Nephron progenitor cell (in vitro differentiated cells): ENCODE results near the gene SNCB.

Source experiments
- DNase-seq: peaks from one replicate; pipeline ENCODE4 v3.0.0; 2021
- H3K27ac Mint-ChIP-seq: 2 replicates; pipeline ENCODE4 v1.8.0; 2021; ENCODE audit warnings: mild to moderate bottlenecking, moderate library complexity, mixed read lengths
- H3K27me3 Mint-ChIP-seq: 2 replicates; pipeline ENCODE4 v1.8.0; 2021; ENCODE audit warnings: mild to moderate bottlenecking, low read depth, mixed read lengths; ENCODE audit not compliant: poor library complexity
- H3K36me3 Mint-ChIP-seq: 2 replicates; pipeline ENCODE4 v1.8.0; 2021; ENCODE audit warnings: low read depth, mixed read lengths
- H3K4me1 Mint-ChIP-seq: 2 replicates; pipeline ENCODE4 v1.8.0; 2021; ENCODE audit warnings: mixed read lengths
- H3K4me3 Mint-ChIP-seq: 2 replicates; pipeline ENCODE4 v1.8.0; 2021; ENCODE audit warnings: mild to moderate bottlenecking, moderate library complexity, mixed read lengths
- H3K9me3 Mint-ChIP-seq: 2 replicates; pipeline ENCODE4 v1.8.0; 2021; ENCODE audit warnings: mild to moderate bottlenecking, moderate library complexity, mixed read lengths
- TF ChIP-seq, protein P1 (sequence below): fragments of 200-600 bp; sonication (generic); IDR thresholded peaks from 2 replicates; pipeline ENCODE4 v1.5.0; 2021; ENCODE audit warnings: antibody characterized with exemption

The SNCB gene

DNA sequence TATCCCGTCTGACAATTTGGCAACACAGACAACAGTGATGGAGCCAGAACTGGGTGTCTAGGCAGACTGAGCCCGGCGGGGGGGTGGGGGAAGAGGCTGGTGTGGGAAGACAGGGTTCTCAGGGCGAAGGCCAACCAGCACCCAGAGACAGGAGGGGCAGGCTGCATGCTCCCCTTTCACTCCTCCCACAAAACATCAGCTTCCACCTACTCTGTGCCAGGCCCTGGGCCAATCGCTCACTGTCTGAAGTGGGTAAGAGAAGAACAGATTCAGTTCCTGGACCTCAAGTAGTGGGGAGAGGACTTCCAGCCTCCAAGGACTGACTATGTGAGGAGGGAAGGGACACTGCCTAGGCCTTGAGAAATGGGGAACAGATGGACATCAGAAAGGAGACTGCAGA is 2.8 kb downstream of the SNCB start:
- peaks cover 92% of the 10 kb centered on the region for H3K27me3 Mint-ChIP-seq
- DNase-seq, result no peak
- H3K36me3 Mint-ChIP-seq, result no peaks in the 10 kb centered on the region
- TF ChIP-seq, protein P1, sequence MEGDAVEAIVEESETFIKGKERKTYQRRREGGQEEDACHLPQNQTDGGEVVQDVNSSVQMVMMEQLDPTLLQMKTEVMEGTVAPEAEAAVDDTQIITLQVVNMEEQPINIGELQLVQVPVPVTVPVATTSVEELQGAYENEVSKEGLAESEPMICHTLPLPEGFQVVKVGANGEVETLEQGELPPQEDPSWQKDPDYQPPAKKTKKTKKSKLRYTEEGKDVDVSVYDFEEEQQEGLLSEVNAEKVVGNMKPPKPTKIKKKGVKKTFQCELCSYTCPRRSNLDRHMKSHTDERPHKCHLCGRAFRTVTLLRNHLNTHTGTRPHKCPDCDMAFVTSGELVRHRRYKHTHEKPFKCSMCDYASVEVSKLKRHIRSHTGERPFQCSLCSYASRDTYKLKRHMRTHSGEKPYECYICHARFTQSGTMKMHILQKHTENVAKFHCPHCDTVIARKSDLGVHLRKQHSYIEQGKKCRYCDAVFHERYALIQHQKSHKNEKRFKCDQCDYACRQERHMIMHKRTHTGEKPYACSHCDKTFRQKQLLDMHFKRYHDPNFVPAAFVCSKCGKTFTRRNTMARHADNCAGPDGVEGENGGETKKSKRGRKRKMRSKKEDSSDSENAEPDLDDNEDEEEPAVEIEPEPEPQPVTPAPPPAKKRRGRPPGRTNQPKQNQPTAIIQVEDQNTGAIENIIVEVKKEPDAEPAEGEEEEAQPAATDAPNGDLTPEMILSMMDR, result no peak
- no peak overlapping the region for H3K4me3 Mint-ChIP-seq
- H3K27ac Mint-ChIP-seq, result no peak overlapping the region
- H3K4me1 Mint-ChIP-seq, result peaks cover 19% of the 10 kb centered on the region
- no peaks in the 10 kb centered on the region for H3K9me3 Mint-ChIP-seq

DNA sequence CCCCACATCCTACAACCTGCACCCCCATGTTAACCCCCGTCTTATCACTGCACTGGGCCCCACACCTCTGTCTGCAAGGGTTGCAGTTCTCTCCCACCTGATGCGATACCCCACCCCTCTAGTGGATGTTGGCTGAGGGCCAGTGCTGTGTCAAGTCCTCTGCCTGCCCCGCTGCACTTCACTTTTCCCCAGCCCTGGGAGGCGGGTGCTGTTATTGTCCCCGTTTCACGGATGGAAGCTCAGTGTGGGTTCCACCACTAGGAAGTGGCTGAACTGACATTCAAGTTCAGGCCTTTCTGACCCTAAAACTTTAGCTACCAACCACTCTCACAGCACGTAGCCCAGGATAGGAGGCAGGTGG is 3.5 kb downstream of the SNCB start:
- Mint-ChIP-seq H3K27ac (no peak overlapping the region), H3K4me3 (no peak overlapping the region), H3K9me3 (no peaks in the 10 kb centered on the region), H3K27me3 (peaks cover 92% of the 10 kb centered on the region), H3K4me1 (peaks cover 19% of the 10 kb centered on the region), H3K36me3 (no peaks in the 10 kb centered on the region)
- TF ChIP-seq, protein P1, result no peak
- DNase-seq, result no peak

DNA sequence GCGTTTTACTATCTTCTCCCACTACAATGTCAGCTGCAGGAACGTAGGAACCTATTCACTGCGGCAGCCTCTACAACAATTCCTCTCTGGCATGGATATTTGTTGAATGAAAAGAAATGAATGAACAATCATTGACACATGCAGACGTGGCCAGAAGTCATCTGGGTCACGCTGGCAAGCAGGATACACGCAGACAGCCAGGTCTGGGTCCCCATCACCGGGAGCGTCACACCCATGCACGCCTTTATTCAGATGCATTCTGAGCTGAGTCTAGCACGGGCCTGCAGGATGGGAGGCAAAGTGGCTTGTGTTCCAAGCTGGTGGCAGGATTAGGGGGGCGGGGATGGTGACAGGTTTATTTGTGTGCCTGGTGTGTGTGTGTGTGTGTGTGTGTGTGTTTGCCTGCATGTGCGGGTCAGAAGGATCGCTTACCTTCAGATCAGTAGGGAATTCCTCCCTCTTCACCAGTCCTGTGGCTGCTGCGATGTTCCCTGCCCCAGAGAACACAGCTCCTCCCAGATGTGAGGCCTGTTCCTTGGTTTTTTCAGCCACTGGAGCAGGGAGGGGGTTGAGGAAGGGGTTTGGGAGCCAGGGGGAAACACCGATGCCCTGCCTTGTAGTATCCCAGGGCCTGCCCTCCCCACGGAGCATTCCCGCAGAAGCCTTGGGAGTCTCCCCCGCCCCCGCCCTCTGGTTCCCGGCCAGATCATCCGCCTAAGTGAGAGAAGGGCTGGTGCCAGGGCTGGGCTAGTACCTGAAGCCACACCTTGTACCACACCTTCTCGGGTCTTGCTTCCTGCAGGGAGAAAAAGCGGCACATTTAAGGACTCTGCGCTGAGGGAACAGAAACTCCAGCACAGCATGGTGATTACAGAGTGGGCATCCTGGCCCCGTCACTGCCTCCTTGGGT is 4.1 kb downstream of the SNCB start:
- peaks cover 92% of the 10 kb centered on the region for H3K27me3 Mint-ChIP-seq
- H3K4me3 Mint-ChIP-seq, result no peak overlapping the region

DNA sequence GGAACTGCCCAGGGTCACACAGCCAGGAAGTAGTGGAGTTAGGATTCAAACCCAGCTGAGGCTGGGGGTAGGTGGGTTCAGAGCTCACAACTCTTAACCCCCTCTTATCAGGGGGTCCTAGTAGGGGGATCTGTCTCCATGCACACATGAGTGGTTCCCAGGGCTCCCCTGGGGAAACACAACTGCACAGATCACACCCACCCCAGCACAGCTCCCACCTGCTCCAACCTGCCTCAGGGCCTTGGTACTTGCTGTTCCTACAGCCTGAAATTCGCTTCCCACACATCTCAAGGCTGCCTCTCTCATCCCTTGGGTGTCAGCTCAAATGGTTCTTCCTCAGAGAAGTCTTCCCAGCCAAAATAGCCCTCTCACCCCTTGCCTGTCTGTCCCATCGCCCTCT is 4.8 kb downstream of the SNCB start:
- DNase-seq, result no peak
- no peak overlapping the region for H3K4me3 Mint-ChIP-seq
- H3K9me3 Mint-ChIP-seq, result no peaks in the 10 kb centered on the region
- no peak overlapping the region for H3K27ac Mint-ChIP-seq
- TF ChIP-seq, protein P1, result no peak
- peaks cover 13% of the 10 kb centered on the region for H3K4me1 Mint-ChIP-seq
- no peaks in the 10 kb centered on the region for H3K36me3 Mint-ChIP-seq
- H3K27me3 Mint-ChIP-seq, result peaks cover 92% of the 10 kb centered on the region

More for the DNA sequence above, 4.1 kb downstream of the SNCB start:
- no peak for DNase-seq
- Mint-ChIP-seq H3K9me3 (no peaks in the 10 kb centered on the region), H3K27ac (no peak overlapping the region), H3K36me3 (no peaks in the 10 kb centered on the region), H3K4me1 (peaks cover 18% of the 10 kb centered on the region)
- TF ChIP-seq, protein P1, result no peak

DNA sequence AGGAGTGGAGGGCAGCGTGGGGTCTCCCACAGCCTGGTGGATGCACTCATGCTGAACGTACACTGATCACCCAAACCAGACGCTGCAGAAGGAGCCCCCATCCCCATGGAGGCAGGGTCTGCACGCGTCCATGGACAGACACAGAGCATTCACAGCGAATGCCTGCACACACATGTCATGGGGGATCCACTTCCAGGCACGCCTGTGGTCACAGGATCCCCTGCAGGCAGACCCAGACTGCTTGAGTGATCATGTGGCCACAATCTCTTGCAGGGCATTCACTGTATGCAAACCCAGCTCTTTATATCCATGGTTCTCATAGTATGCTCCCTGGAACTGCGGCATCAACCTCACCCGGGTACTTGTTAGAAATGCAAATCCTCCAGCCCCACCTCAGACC is 5.4 kb downstream of the SNCB start:
- no peaks in the 10 kb centered on the region for H3K9me3 Mint-ChIP-seq
- H3K36me3 Mint-ChIP-seq, result no peaks in the 10 kb centered on the region
- peaks cover 16% of the 10 kb centered on the region for H3K4me1 Mint-ChIP-seq
- H3K27me3 Mint-ChIP-seq, result peaks cover 93% of the 10 kb centered on the region
- TF ChIP-seq, protein P1, result no peak
- H3K27ac Mint-ChIP-seq, result no peak overlapping the region
- DNase-seq, result no peak
- no peak overlapping the region for H3K4me3 Mint-ChIP-seq

DNA sequence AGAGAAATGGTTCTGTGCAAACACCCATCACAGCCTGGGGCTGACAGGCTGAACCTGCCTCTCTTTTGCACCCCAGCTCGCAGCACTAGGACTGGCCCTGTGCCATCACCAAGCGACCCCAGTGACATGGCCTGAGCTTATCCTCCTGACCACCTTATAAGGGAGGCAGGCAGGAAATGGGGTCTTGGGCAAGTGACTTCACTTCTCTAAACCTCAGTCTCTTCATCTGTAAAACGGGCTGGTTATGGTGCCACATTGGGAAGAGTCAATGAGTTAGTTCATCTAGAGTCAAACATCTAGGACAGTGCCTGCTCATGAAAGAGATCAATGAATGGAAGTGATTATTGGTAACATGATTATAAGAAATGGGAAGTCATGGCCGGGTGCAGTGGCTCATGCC is 6.2 kb downstream of the SNCB start:
- Mint-ChIP-seq H3K9me3 (no peaks in the 10 kb centered on the region), H3K4me1 (peaks cover 16% of the 10 kb centered on the region), H3K27me3 (peaks cover 93% of the 10 kb centered on the region)

More for the DNA sequence above, 6.2 kb downstream of the SNCB start:
- no peak for DNase-seq
- Mint-ChIP-seq H3K4me3 (no peak overlapping the region), H3K36me3 (no peaks in the 10 kb centered on the region), H3K27ac (no peak overlapping the region)
- TF ChIP-seq, protein P1, result no peak
